HG03139 (cell line): ENCODE measurements around the gene ZBED1.
"Not testable (repeated sequence)": the region's sequence is repeated elsewhere in the genome, so short reads cannot be mapped to it uniquely, and the experiment has no call there.

Experiments used
- ATAC-seq: cut with Tn5 transposase; IDR thresholded peaks from one replicate; pipeline ENCODE4 v1.9.1; 2021; ENCODE audit not compliant: unreplicated experiment

ZBED1 gene

GRCh38 chrX:2520539-2520938 is 19.8 kb upstream of the ZBED1 start:
- ATAC-seq = no peak

- ATAC-seq = not testable (repeated sequence)
These were observed 18.9 kb upstream of the ZBED1 start for GRCh38 chrX:2519638-2520037.

GRCh38 chrX:2517055-2517454 is 16.3 kb upstream of the ZBED1 start:
- ATAC-seq = peak; percentile 19

- ATAC-seq = peak; percentile 52
These were observed 15.8 kb upstream of the ZBED1 start for GRCh38 chrX:2516623-2517022.

GRCh38 chrX:2514131-2514530 is 13.4 kb upstream of the ZBED1 start:
- no peak for ATAC-seq

- ATAC-seq = no peak
These were observed 12.4 kb upstream of the ZBED1 start for GRCh38 chrX:2513121-2513664.

- no peak for ATAC-seq
These were observed 11.7 kb upstream of the ZBED1 start for GRCh38 chrX:2512501-2512900.

GRCh38 chrX:2511326-2511725 is 10.6 kb upstream of the ZBED1 start:
- ATAC-seq = no peak

- ATAC-seq = no peak
These were observed 8.0 kb upstream of the ZBED1 start for GRCh38 chrX:2508648-2509335.

GRCh38 chrX:2507904-2508627 is 7.3 kb upstream of the ZBED1 start:
- no peak for ATAC-seq

GRCh38 chrX:2507196-2507595 is 6.4 kb upstream of the ZBED1 start:
- ATAC-seq = no peak

GRCh38 chrX:2505341-2505740 is 4.6 kb upstream of the ZBED1 start:
- ATAC-seq = not testable (repeated sequence)

- ATAC-seq = no peak
These were observed 4.0 kb upstream of the ZBED1 start for GRCh38 chrX:2504706-2505332.

- no peak for ATAC-seq
These were observed 3.1 kb upstream of the ZBED1 start for GRCh38 chrX:2503591-2504500.

- no peak for ATAC-seq
These were observed 2.1 kb upstream of the ZBED1 start for GRCh38 chrX:2502668-2503519.

- no peak for ATAC-seq
These were observed 1.4 kb upstream of the ZBED1 start for GRCh38 chrX:2502120-2502667.

GRCh38 chrX:2501559-2502102 is 855 bp upstream of the ZBED1 start:
- no peak for ATAC-seq

- peak; percentile 33 for ATAC-seq
These were observed 529 bp downstream of the ZBED1 start for GRCh38 chrX:2500091-2500802.

- ATAC-seq = no peak
These were observed 1.3 kb downstream of the ZBED1 start for GRCh38 chrX:2499507-2499906.
